Caki2 (cell line): ENCODE measurements around the gene FTSJ3. TPM values are rescaled to one million over a fixed set of nuclear protein-coding genes. Genes with fewer than 3 reads are reported as not detected.
"Not testable (repeated sequence)": the region's sequence is repeated elsewhere in the genome, so short reads cannot be mapped to it uniquely, and the experiment has no call there.

ENCODE experiments used
- DNase-seq: peaks from one replicate; pipeline ENCODE4 v3.0.0-alpha.2; 2015; ENCODE audit warnings: low read depth
- in situ Hi-C: cut with HindIII; loops from 2 replicates; pipeline ENCODE4 v1.10.0; 2016; ENCODE audit warnings: low sequenced_read_pairs, low pct_unique_long_range_greater_than_20kb, mixed read lengths
- total RNA-seq: library from RNA; depleted of rRNA; stranded (reverse); fragments of >200 nt; shearing (Covaris generic); gene quantifications from 2 replicates; pipeline ENCODE4 v1.2.3, GENCODE V29; 2014; ENCODE audit warnings: low replicate concordance

Gene FTSJ3
- total RNA-seq, 1 experiment from 2014 or later: 49.4 TPM

DNA sequence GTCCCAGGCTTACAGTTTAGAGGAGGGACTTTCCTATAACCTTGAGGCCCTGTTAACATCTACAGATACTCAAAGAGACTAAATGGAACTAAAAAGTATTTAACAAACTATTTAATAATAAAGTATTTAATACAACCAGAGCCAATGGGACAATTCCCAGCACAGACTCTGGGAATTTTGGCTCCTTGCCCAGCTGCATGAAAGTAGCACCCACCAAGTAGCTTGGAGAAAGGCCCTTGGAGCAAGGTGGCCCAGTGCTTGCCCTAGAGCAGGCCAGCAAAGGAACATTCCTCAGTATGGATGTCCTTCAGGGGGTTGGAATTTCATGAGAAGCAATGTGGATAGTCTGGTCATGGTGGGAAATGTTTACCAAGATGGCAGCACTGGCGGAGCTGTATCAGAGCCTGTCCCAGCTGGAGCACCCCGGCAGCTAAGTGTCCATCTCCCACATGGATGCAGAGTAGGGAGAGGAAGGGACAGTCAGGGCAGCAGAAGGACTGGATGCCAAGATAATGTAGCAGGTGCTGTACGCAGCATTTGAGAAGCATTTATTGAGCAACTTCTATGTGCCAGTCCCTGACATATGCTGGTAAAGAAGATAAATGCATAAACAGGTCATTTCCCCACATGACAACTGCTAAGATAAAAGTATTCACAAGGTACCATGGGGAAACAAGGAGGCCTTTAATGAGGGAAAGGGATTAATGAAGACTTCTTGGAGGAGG lies 20.2 kb upstream of the FTSJ3 start:
- in situ Hi-C loops: no loop called here
- DNase-seq: no peak

GRCh38 chr17:63845509-63845908 lies 18.0 kb upstream of the FTSJ3 start:
- in situ Hi-C loops: no loop called here
- no peak for DNase-seq

GRCh38 chr17:63843910-63844677 lies 16.6 kb upstream of the FTSJ3 start:
- in situ Hi-C loops: no loop called here
- DNase-seq: no peak

DNA sequence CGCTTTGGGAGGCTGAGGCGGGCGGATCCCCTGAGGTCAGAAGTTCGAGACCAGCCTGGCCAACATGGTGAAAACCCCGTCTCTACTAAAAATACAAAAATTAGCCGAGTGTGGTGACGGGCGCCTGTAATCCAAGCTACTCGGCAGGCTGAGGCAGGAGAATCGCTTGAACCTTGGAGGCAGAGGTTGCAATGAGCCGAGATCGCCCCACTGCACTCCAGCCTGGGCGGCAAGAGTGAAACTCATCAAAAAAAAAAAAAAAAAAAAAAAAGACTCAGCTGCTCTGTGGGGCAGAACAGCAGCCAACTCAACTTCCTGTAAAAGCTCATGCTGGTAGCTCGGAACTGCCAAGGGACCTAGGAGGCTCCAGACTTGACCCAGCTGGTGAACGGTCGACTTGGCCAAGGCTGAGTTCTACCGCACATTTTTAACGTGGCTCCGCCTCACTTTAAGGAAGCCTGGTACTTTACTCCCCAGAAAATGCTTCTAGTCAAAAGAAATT lies 16.0 kb upstream of the FTSJ3 start:
- in situ Hi-C loops: not testable (repeated sequence)
- peak; percentile 56 for DNase-seq

- in situ Hi-C loops: no loop called here
These were observed 15.3 kb upstream of the FTSJ3 start, which contains the start of gene SMARCD2 for GRCh38 chr17:63842540-63843386. SMARCD2 (minus strand) TSS chr17:63842685; CDS start chr17:63842674, 11 bp downstream.

GRCh38 chr17:63842173-63842539 lies 14.7 kb upstream of the FTSJ3 start:
- in situ Hi-C loops: no loop called here
- no peak for DNase-seq

More at GRCh38 chr17:63842540-63843386, 15.3 kb upstream of the FTSJ3 start, which contains the start of gene SMARCD2:
- peak; percentile 97 for DNase-seq

GRCh38 chr17:63841350-63842172 lies 14.1 kb upstream of the FTSJ3 start:
- in situ Hi-C loops: no loop called here
- peak; percentile 37 for DNase-seq

GRCh38 chr17:63840591-63841349 lies 13.3 kb upstream of the FTSJ3 start:
- in situ Hi-C loops: no loop called here
- DNase-seq: no peak

- in situ Hi-C loops: no loop called here
- DNase-seq: no peak
These were observed 11.2 kb upstream of the FTSJ3 start for GRCh38 chr17:63838631-63839171.

- in situ Hi-C loops: no loop called here
These were observed 10.6 kb upstream of the FTSJ3 start for GRCh38 chr17:63837962-63838600.

GRCh38 chr17:63837480-63837879 lies 10.0 kb upstream of the FTSJ3 start:
- in situ Hi-C loops: no loop called here
- DNase-seq: no peak

More at GRCh38 chr17:63837962-63838600, 10.6 kb upstream of the FTSJ3 start:
- DNase-seq: no peak

DNA sequence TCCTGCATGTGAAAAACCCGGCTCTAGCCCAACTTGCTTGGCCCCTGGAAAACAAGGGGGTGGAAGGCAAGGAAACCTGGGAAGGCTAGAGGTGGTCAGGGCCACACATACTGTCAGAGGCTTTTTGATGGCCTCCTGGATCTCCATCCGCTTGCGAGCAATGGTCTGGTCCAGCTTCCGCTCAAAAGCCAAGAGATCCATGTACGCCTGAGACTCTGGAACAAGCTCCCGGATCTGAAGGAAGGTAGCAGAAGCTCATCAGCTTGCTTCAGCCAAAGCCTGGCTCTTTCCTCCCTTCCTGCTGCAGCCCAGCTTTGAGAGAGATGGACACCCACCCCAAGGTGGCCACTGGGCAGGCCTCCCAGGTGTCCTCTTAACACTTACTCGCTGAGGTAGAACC lies 9.3 kb upstream of the FTSJ3 start:
- no peak for DNase-seq
- in situ Hi-C loops: no loop called here

DNA sequence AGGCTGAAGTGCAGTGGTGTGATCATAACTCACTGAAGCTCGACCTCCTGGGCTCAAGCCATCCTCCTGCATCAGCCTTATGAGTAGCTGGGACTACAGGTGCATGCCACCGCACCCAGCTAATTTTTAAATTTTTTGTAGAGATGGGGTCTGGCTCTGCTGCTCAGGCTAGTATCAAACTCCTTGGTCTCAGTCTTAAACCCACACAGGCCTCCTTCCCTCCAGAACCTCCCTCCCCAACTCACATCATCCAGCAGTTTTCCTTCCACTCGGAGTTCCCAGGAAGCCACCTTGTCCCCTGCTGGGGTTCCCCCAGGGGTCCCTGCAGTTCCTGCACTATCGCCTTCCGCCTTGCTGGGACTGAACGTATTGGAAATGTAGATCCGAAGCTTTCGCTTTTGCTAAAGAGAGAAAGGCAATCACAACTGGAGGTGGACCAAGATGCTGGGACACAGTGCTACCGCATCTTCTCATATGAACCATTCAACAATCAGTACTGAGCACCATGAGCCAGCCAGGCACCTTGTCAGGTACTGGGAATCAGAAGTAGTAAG lies 7.8 kb upstream of the FTSJ3 start:
- in situ Hi-C loops: no loop called here
- DNase-seq: no peak

DNA sequence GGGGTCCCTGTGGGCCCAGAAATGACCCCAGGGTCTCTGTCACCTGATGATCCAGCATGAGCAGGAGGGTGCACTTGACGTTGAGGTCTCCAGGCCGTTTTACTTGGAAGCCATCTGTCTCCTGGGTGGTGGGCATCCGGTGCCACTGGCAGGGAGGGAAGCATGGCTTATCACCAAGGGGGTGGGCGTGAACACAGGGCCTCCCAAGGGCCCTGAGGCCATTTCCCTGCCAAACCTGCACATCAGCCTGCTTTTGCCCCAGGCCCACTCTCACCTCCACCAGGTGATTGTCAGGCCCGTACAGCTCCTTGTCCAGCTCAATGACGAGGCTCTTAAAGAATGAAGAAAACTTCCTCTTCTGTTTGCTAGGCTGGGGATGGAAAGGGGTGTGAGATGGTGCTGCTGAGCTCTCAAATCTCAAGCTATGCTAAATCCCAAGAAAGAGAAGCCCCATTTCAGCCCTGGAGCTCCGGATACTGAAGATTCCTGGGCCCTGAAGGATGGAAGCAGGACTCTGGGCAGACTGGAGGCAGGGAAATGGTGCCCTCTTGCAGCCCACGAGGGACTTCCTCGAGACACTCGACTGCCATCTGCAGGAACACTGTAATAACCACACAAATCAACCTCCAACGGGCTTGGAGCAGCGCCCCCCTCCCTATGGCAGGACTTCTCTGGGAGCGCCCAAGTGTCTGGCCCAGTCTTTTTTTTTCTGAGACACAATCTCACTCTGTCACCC lies 7.1 kb upstream of the FTSJ3 start:
- in situ Hi-C loops: no loop called here
- DNase-seq: peak; percentile 80

GRCh38 chr17:63833741-63834373 lies 6.4 kb upstream of the FTSJ3 start:
- no peak for DNase-seq
- in situ Hi-C loops: no loop called here
